GM19035 (cell line): ENCODE results near the gene SSB.
"Not testable (repeated sequence)": the region's sequence is repeated elsewhere in the genome, so short reads cannot be mapped to it uniquely, and the experiment has no call there.

Source experiments
- ATAC-seq: cut with Tn5 transposase; IDR thresholded peaks from one replicate; pipeline ENCODE4 v1.9.1; 2021; ENCODE audit not compliant: unreplicated experiment

The SSB gene

DNA sequence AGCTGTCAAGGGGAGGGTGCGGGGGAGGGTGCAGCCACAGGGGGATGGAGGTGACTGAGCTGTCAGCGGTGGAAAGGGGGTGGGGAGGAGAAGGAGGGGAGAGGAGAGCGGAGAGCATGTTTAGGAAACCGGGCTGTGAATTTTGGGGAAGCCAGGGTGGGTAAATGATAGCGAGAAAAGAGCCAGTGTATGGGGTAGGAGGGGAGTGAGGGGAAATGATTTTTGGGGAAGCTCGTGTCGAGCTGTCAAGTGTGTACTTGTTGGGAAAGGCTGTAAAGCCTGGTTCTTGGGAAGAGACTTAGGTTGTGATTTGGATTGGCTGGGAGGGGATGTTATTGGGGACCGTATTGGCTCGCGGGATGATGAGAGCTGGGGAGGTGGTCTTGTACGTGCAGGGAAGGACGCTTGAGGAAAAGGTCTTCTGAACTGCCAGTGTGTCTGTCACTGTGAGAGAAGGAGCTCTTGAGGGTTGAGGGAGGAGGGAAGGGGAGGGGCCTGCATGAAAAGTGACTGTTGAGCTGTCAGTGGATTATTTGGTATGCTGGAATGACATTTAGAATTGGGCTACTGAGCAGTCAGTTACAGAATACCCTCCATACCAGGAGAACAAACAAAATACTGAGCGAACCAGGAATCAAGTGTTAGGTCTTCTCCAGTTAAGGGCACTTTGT is 29.6 kb downstream of the SSB start:
- ATAC-seq, result no peak

DNA sequence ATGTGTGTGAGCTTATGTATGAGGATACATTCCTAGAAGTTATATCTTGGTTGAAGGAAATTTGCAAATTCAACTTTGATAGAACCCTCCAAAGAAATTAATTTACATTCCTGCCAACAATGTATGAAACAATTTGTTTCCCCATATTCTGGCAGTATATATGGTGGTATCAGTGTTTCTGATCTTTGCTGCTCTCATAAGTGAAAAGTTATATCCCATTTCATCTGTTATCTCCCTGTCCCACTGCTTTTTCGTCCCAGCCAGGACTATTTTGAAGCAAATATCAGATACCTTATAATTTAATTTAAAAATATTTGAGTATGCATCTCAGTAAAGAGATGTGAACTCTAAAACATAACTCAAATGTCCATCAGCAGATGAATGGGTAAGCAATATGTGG is 35.7 kb downstream of the SSB start:
- no peak for ATAC-seq

DNA sequence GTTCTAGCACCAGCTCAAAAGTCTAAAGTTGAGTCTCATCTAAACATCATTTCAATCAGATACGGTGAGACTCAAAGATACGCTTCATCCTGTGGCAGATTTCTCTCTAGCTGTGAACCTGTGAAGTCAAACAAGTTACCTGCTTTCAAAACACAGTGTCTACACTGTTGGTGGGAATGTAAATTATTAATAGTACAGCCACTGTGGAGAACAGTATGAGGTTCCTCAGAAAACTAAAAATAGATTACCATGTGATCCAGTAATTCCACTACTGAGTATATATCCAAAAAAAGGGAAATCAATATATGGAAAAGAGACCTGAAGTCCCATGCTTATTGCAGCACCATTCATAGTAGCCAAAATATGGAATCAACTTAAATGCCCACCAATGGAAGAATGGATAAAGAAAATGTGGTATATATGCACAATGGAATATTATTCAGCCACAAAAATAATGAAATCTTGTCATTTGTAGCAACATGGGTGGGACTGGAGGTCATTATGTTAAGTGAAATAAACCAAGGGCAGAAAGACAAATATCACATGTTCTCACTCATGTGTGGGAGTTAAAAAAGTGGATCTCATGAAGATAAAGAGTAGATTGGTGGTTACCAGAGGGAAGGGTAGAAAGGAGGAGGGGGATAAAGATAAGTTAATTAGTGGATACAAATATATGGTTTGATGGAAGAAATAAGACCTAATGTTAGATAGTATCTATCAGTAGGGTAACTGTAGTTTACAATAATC is 40.2 kb downstream of the SSB start:
- ATAC-seq, result no peak

DNA sequence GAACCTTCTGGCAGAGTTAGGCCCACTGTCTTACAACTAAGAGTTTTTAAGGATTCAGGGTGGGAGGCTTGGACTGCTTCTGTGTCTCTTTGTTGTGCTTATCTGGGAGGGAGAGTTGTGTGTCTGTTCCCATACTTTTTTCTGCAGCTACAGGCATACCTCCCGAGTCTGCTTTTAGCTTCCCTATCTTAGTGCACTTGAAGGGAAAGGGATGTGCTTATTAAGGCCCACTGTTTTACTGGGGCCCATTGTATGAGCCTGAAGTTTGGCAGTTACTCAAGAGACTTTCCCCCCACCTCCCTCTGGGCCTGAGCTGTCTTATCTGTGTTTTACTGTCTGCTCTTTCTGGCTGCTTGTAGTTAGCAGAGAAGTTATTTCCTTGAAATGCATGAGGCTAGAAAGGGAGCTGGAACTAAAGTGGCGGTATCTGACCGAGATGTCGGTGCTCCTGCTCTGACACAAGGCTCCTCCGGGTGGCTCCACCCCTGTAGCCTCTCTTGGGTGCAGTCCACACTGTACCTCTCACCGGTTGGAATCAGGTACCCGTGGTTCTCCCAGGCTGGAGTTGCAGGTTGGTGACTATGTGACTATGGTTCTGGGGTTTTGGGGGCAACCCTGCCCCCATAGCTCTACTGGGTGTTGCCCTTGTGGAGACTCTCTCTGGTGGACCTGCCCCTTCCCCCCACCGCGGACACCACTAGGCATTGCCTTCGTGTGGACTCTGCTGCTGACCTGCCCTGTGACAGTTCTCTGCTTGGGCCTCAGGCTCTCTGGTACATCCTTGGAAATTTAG is 41.5 kb downstream of the SSB start:
- ATAC-seq, result no peak

DNA sequence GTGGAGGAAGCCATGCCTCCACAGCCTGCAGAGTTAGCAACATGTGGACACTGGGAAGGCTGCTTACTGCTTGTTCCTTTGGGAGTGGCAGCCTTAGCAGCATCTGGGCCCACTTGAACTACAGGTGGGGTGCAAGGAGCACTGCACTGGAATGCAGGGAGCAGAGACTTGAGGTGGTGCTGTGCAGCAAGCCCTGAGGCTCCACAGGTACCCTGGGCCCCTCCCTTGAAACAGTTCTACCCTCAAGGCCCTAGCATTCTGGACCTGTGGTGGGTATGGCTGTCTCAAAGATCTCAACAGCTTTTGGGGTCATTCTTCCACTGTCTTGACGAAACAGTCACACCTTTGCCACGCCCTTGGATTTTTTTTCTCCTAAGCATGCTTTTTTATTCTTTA is 42.1 kb downstream of the SSB start:
- no peak for ATAC-seq

DNA sequence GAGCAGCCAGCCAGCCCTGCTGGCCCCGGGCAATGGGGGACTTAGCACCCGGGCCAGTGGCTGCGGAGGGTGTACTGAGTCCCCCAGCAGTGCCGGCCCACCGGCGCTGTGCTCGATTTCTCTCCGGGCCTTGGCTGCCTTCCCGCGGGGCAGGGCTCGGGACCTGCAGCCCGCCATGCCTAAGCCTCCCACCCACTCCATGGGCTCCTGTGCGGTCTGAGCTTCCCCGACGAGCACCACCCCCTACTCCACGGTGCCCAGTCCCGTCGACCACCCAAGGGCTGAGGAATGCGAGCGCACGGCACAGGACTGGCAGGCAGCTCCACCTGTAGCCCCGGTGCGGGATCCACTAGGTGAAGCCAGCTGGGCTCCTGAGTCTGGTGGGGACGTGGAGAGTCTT is 43.0 kb downstream of the SSB start:
- ATAC-seq, result not testable (repeated sequence)

DNA sequence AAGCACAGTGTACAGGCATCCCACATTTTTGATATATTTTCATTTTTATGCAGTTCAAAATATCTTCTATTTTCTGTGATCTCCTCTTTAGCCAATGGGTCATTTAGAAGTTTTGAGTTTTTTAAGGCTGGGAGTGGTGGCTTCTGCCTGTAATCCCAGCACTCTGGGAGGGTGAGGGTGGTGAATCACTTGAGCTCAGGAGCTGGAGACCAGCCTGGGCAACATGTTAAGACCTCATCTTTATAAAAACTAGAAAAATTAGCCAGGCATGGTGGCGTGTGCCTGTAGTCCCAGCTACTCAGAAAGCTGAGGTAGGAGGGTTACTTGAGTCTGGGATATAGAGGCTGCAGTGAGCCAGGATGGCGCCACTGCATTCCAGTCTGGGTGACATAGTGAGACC is 46.3 kb downstream of the SSB start:
- ATAC-seq, result no peak

DNA sequence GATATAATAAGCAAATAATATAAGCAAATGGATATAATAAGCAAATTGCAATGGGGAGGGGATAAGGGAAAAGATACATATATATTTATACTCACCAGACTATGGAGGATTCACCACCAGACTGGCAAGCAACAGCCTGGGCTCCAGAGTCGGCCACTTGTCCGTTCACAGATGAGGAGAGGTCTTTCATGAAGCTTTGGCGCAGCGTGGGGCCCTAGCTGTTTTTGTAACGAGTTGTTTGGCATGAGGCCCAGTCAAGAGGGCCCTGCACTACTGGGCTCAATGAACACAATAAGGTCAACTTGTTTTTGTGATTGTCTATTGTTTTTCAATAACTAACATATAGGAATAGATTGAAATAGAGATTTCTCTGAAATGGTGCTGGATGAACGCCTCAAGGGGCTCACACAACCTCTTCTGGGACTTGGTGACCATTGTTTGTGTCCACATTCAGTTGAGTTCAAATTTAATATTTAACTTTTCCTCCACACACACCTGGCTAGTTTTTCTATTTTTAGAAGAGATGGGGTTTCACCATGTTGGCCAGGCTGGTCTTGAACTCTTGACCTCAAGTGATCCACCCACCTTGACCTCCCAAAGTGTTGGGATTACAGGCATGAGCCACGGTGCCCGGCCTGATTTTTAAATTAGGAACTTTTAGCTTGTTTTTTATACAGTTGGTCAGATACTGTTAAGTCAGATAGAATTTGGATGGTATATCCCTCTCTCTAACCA is 50.5 kb downstream of the SSB start:
- ATAC-seq, result not testable (repeated sequence)

DNA sequence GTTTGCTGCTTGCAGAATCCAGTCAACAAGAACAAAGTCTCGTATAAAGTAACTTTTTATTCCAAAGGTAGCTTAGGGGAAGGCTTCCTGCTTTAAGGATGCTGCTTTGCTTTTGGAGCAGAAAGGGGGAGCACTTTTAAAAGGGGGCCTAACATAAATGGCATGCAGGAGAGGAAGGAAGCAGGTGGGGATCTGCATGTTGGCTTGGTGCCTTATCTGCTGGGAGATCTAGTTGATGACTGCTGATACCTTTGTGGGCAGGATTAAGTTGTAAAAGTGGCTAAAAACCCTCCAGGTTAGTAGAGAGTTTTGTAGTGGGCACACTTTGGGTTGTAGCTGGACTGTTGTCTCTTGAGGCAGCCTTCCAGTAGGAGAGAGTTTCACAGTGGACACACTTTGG is 51.0 kb downstream of the SSB start:
- no peak for ATAC-seq

DNA sequence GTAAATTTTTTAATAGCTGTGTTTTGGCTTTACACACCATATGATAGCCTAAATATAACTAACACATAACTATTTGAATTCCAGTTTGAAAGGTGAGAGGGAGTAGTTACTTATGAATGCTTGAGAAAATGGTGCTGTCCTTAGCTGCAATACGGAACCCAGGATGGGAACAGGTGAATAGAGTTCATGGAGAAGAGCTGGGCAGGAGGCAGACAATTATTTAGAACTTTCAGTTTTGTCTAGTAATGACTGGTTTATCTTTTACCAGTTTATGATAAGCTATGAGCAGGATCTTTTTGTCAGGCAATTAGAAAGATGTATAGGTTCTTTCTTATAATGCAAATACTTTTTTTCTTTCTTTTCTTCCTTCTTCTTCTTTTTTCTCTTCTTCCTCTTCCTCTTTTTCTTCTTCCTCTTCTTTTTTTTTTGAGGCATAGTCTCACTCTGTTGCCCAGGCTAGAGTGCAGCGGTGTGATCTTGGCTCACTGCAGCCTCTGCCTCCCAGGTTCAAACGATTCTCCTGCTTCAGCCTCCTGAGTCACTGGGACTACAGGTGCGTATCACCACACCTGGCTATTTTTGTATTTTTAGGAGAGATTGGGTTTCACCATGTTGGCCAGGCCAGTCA is 54.5 kb downstream of the SSB start:
- ATAC-seq, result no peak

DNA sequence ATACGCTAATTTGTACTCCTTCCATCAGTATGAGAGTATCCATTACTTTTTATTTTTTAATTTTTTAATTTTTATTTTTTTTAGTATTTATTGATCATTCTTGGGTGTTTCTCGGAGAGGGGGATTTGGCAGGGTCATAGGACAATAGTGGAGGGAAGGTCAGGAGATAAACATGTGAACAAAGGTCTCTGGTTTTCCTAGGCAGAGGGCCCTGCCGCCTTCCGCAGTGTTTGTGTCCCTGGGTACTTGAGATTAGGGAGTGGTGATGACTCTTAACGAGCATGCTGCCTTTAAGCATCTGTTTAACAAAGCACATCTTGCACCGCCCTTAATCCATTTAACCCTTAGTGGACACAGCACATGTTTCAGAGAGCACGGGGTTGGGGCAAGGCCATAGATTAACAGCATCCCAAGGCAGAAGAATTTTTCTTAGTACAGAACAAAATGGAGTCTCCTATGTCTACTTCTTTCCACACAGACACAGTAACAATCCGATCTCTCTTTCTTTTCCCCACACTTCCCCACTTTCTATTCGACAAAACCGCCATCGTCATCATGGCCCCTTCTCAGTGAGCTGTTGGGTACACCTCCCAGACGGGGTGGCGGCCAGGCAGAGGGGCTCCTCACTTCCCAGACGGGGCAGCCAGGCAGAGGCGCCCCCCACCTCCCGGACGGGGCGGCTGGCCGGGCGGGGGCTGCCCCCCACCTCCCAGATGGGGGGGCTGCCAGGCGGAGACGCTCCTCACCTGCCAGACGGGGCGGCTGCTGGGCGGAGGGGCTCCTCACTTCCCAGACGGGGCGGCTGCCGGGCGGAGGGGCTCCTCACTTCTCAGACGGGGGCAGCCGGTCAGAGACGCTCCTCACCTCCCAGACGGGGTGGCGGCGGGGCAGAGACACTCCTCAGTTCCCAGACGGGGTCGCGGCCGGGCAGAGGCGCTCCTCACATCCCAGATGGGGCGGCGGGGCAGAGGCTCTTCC is 56.9 kb downstream of the SSB start:
- not testable (repeated sequence) for ATAC-seq

DNA sequence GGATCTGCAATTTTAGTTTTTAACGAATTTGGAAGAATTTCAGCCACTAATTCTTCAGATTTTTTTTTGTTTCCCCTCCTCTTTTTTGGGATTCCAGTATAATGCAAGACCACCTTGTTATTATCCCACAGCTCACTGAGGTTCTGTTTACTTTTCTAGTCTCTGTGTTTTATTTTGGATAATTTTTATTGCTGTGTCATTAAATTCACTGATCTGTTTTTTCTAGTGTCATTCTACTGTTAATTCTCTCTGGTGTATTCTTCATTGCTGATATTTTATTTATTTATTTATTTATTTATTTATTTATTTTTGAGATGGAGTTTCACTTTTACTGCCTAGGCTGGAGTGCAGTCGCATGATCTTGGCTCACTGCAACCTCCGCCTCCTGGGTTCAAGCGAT is 60.8 kb downstream of the SSB start:
- ATAC-seq, result no peak

DNA sequence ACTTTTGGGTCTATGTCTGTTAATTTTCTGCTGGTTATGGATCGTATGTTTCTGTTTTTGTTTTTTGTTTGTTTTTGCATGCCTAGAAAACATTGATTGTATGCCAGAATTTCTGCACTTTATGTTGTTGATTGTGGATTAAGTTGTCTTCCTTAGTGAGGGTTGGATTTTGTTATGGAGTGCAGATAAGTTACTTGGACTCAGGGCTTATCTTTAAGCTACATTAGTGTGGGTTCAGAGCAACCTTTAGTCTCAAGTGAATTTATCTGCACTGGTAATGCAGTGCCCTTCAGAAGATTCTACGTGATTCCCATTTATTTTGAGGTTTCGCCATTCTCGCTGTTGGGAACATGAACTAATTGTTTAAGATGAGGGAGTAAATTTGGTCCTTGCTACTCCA is 61.5 kb downstream of the SSB start:
- ATAC-seq, result no peak
